ENCODE measurements around the gene PELI2. TPM values are rescaled to one million over a fixed set of nuclear protein-coding genes. Genes with fewer than 3 reads are reported as not detected.

The PELI2 gene
- polyA plus RNA-seq, 4 donors = 12.0 to 31.0 (median 29.3) TPM

DNA sequence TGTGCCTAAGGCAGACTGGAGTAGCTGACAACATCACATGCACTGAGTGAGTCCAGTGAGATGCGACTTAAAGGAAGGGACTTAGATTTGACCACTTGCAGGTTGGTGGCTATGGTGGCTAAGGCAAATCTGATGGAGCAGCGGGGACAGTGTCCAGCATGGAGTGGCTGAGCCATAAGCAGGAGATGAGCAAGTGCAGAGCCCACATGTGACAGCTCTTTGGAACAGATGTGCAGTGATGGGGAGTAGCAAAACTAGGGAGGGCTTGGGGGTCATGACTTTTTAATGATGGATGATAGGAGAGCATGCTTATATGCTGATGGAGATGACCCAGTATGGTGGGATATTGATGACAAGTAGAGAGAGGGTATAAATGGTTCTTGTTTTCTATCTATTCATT lies 80.2 kb downstream of the PELI2 start:
- no peak for DNase-seq (ENCODE audit: low read depth in 4 of 4, low spot score in 3 of 4)

DNA sequence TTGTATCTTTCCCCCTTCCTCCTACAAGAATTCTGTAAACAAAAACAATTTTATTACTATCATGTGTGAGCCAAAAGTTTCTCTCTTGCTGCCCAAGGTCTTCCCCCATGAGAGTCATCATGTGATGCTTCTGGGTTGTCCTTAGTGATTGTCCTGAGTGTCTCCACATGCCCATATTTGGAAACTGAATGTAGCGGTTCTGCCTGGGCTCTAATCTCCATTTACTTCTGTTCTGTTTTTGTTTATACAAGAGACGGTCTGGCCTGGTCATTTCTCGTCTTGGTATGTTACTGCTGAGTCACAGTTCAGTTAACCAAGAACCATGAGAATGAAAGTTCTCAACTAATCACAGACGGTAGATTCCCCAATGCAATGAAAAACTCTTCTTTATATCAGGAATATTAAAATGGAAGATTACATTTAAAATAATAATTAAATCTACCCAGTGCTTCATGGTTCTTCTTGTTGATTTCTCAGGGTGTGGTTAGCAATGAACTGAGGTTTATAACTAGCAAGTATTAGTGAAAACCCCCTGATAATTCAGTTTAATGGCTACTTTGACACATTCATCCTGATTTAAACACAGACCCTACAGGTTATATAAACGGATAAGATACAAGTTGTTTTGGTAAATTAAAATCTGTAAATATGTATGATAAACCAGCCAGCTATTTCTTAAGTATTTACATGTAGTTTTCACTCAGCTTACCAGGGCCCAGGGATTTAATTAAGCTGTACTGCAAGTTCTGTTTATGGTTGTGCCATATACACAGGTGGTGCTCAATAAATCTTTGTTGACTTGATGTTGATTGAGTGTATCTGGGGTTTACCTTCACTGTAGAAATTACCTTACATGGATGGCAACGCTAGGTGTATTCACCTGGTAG lies 81.1 kb downstream of the PELI2 start:
- no peak for DNase-seq (ENCODE audit: low read depth in 4 of 4, low spot score in 3 of 4)

DNA sequence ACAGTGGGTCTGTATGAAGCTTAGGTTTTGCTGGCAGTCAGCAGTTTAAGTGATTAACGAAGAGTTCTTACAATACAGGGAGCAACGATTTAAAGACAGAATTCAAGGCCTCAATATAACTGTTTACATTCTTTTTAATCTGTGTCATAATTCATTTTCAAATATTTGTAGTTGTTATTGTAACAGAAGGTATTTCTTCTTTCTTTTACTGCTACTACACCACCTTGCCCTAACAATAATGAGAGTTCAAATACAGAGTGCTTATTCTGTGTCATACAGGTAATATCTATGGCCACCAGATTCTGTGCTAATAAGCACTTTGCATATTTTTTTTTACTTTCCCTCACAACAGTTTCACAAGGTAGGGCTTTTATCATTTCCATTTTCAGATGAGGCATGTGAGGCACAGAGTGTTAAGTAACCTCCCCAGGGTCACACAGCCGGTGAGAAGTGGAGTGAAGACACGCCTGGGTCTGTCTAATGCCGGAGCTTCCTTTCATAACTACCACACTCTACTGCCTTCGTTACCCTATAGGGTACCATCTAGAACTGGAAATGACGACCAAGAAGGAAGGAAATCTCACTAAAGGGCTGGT lies 81.9 kb downstream of the PELI2 start:
- no peak for DNase-seq (ENCODE audit: low read depth in 4 of 4, low spot score in 3 of 4)

DNA sequence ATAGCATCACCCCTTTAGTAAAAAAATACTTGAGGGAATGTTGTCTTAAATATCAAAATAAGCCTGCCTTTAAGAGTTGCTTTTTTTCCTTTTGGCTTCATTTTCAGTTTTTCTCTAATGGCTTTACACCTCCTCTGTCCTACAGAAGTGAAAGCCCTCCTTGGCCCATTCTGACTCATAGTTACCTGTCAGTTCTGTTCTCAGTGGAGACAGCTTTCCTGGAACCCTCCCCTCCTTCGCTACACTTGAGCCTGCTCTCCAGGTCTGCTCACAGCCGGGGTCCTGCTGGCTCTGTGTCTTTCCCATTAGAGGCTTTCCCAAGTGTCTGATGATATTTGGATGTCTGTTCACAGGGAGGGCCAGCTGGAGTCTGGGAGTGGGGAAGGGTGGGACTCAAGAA lies 84.0 kb downstream of the PELI2 start:
- DNase-seq (ENCODE audit: low read depth in 4 of 4, low spot score in 3 of 4) = no peak

DNA sequence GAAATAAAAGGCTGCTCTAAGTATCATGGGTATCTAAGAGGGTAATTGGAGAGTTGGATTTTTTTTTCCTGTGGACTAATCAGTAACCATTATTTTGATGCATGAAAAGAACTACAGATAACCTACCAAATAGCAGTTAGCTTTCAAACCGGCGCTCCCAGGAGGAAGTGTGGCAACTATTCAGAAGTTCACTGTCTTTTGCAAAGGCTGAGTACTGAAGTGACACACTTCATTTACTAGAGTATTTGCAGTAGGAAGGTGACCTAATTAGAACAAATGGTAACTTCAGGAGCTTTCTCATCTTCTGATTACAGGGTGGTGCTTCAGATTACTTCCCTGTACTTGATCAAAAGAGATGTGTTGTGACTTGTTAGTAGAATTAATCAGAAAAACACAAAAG lies 87.7 kb downstream of the PELI2 start:
- DNase-seq (ENCODE audit: low read depth in 4 of 4, low spot score in 3 of 4) = no peak

DNA sequence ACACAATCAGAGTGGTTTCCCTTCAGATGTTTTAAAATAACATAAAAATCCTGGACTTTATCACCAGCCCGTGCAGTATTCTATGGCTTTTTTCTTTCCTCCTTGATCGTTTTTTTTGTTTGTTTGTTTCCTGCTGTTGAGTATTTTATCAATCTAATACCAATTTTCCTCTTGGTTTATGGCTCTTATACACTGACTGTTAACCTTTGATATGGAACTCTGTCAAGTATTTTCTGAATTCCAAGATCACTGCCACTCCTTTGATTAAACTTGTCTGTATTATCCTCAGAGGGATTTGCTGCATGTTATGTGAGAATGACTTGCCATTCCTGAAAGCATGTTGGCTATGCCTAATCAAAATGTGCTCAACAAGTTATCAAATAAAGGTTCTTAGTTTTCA lies 88.4 kb downstream of the PELI2 start:
- DNase-seq (ENCODE audit: low read depth in 4 of 4, low spot score in 3 of 4) = no peak

DNA sequence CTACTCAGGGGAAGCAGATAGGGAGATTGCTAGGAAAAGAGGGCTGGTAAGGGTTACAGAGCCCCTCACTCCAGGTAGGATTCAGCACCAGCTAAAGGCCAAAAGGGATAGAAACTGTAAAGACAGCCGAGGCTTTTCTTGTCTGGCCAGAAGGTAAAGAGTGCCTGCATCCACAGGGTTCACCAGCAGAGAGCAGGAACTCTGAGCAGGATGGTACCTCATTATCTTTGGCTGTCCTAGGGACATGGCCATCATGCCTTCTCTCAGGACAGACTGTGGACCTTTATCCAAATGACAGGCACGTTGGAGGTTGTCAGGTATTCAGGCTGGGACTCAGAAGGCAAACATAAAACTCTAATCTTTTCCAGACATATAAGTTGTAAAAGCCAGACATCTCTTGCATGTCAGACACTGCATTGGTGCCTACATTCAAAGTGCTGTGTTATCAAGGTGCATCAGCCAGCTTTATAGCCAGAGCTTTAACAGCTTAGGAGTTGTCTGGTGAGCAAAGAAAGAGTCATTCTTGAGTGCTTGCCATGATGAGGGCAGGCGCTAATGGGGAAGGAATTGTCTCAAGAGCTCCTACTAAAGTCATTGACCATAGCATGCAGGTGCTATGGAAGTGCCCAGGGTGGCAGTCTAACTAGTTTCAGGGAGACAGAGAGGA lies 89.5 kb downstream of the PELI2 start:
- no peak for DNase-seq (ENCODE audit: low read depth in 4 of 4, low spot score in 3 of 4)

DNA sequence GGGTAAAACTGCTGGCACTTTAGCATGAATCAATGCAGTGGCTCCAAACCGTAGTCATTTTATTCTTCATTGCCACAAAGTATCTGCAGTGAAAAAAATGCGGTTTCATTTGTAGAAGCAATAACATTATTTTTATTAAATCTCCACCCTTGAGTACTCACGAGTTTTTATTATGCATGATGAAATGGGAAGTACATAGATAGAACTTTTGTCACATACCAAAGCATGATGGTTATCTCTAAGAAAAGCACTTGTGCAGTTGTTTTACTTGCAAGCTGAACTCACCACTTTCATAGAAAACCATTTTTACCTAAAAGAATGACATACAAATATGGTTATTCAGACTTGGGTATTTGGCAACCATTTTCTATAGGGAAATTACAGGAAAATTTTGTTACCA lies 90.3 kb downstream of the PELI2 start:
- no peak for DNase-seq (ENCODE audit: low read depth in 4 of 4, low spot score in 3 of 4)

DNA sequence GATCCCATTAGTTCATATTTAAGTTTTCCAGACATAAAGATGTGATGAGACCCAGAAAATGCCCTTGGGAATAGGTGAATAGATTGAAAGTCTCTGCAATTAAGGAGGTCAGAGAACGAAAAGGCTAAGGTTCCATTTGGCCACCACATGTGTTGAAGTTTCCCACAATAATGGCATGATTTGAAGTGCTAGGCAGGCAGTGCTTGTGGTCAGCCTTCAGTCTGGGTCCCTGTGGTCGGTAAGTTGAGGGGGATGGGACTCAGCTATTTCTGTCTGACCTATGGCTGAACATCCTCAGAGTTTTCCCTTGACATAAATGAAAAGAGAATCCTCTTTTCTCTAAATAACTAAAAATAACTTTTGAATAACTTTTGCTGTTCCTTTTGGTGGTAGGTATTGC lies 92.4 kb downstream of the PELI2 start:
- DNase-seq (ENCODE audit: low read depth in 4 of 4, low spot score in 3 of 4) = no peak

DNA sequence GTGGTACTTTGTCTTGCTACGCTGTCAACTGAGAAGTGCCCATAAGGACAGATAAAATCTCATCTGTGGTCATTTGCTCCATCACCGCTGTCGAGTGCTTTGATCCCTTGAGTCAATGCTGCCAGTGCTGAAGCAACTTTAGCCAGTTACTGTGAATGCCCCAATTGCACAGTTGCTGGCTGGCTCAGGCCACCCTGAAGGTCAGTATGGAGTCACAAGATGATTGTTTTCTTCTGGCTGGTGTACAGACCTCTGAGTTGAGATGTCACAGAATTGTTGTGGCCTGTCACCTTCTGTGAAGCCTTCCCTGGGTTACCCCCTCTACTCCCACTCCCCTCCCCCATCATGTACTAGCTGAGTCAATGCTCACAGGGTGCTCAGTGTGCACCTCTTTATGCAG lies 92.9 kb downstream of the PELI2 start:
- DNase-seq (ENCODE audit: low read depth in 4 of 4, low spot score in 3 of 4) = no peak

DNA sequence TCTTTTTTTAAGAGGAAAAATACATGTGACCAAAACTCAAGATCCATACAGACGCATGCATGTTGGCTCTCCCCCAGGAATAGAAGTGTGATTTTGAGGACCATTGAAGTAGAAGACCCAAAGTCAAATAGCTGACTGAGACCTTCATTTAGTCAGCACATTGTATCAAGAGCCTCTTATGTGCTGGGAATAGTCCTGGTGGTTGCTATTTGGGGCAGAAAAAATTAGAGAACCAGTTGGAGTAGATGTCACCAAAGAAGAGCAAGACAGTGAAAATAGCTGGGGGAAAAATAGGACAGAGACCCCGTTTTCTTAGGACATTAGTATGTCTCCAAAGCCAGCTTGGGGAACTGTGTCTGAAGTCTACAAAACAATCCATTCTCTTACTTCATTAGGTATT lies 93.6 kb downstream of the PELI2 start:
- DNase-seq (ENCODE audit: low read depth in 4 of 4, low spot score in 3 of 4) = no peak

DNA sequence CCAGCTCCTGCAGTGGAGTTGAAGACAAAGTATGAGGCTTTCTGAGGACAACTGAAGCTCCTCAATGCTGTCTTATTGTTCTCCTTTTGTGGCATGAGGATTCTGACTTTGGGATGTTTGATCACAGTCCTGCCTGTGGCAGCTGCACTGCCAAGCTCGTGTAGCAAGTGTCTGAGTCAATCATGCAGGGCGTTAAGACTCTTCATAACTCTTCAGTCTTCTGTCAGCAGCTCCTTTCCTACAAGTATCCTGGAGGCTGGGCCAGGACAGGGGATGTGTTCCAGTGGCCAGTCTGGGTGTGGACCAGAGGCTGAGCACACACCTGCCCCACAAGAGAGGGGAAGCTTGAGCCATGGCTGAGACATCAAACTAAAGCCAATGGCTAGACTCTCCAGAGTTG lies 94.3 kb downstream of the PELI2 start:
- no peak for DNase-seq (ENCODE audit: low read depth in 4 of 4, low spot score in 3 of 4)

DNA sequence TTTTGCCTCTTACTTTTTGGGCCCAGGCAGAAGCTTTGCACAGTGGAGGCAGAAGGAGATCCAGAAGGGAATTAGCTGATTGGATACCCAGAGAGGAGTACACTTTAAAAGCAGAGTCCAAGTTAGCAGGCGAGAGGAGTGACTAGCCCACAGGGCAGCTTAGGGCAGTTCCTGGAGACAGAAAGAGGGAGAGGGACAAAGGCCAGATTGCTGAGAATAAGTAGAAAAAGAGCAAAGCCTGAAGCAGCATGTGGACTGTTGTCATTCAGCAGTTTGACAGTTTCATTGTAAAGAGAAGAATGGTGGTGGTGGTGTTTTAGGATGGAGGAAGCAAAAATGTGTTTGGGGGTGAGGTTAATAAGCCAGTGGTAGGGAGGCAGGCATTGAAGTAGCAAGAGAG lies 95.1 kb downstream of the PELI2 start:
- no peak for DNase-seq (ENCODE audit: low read depth in 4 of 4, low spot score in 3 of 4)

DNA sequence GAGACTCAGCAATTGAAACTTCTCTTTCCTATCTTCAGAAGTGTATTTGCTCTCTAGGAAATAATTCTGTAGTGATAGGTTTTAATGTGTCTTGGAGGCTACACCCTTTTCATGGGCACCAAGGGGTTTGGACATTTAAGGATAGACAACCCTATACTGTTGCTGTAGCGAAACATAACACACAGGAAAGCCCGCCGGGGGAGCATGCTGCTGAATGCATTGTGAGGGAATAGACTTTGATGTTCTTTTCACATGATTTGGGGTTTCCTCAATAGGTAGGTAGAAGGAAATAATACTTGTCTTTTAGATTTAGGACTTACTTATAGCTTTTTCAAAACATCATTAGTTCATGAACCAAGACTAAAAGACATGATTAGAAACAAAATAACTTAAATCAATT lies 97.0 kb downstream of the PELI2 start:
- no peak for DNase-seq (ENCODE audit: low read depth in 4 of 4, low spot score in 3 of 4)

DNA sequence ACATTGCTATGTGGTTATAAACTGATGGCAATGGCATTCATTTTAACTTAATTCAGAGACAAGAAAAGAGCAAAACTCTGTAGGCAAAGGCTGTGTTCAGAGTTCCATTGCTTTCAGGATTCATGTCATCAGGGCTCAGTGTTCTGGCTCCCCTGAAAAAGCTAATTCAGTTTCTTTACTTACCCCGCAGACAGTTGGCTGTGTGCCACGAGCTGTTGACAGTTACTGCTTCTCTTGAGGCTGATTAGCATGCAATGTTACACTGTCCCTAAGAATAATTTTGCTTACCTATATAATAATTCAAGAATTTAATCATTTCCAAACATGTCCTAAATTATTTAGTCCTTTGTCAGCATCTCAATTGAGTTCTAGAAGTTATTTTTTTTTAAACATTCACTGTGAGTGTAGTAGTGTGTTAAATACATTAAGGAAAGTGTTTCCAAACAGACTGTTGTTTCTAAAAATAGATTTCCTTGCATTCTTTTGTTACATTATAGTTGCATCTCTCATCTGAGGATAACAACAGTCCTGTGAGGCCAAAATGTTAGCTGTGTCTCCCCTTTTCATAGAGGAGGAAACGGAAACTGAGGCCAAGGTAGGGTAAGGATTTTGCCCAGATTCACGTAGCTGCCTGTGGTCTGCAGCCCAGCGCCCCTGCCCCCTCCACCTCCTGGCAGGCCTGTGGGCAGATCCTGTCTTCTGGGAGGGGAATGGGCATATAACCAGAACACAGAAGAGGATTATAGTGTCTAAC lies 98.6 kb downstream of the PELI2 start:
- DNase-seq (ENCODE audit: low read depth in 4 of 4, low spot score in 3 of 4) = no peak

DNA sequence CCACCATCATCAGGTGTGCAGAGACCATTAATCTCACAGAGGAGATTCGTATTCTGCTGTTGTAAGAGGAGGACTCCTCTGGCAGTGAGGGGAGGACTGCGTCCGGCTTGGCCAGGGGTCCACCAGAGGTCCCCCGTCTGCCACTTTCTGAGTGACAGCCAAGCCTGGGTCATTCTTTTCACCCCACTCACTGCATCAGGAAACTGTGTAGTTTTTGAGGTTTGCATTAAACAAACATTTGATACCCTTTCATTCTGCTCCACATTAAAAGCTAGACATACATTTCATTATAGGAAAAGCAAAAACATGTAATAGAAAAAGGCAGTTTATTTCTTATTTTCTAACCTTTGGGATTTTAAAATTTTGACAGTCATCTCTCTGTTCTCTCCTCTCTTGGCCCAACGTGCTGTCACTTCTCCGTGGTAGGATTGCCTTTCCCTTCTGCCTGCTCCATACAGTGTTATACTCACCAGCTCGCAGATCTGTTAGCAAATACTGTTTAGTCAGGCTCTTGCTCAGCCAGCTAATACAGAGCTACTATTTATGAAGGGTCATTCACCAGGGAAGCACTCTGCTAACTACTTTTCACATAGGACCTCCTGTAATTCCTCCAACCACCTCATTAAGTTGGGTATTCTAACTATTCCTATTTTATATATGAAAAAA lies 99.3 kb downstream of the PELI2 start:
- no peak for DNase-seq (ENCODE audit: low read depth in 4 of 4, low spot score in 3 of 4)

DNA sequence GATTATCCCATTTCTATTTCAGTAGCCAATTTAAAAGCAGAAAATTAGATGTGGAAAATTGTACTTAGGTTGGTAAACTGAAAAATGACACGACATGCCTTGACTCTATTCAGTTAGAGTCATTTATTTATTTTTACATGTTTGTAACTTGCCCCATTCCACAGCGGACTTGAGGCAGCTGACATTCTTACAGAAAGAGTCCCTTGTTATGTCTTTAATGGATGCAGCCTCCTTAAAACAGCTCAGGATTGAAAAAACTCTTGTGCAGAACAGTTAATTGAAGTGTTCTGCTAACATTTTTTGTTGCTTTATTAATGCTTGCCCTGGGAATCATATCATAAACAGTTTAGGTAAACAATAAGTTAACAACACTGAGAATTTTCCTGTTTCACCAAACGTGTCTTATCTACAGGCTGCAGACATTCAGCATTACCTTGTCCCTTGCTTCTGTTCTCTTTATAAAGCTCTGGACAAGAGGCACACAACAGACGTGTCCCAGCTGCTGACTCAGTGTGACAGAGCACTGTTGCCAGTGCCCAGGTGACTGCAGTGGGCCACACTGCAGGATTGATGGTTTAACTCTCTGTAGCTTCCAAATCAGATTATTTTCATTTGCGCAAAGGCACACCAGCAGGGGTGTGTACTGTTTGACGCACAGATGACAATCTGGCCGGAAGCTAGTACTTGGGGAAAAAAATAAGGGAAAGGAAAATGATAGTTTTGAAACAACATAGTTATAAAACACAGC lies 101.6 kb downstream of the PELI2 start:
- no peak for DNase-seq (ENCODE audit: low read depth in 4 of 4, low spot score in 3 of 4)

DNA sequence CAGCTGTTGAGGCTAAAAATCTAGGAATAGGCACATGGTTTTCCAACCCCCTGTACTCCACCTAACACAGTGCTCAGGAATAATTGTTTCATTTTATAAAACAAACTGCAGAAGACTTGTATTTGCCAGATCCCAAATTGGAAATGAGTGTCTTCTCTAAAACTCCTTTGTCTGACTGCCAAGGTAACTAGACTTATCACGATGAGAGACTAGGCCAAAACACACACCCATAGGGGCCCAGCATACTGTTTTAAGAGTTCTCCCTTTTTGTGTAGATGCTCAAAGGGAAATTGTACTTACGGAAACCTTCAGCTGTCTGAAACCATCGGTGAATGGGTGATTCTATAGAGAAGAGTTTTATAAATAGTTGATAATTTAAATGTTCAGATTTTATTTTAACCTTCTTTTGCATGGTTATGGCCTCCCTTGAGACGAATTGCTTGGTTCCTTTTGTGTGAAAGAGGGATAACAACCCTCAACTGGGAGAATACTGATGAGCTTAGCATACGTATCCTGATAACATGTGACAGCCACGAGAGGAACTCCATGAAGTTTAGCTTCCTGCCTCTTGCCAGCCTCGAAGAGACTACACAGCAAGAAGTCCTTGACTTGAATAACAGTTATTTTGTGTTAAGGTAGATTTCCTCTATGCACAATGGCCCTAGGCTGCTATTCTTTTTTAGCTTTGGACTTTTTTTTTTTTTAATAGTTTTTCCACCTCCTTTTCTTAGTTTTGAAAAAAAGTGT lies 103.3 kb downstream of the PELI2 start:
- no peak for DNase-seq (ENCODE audit: low read depth in 4 of 4, low spot score in 3 of 4)

DNA sequence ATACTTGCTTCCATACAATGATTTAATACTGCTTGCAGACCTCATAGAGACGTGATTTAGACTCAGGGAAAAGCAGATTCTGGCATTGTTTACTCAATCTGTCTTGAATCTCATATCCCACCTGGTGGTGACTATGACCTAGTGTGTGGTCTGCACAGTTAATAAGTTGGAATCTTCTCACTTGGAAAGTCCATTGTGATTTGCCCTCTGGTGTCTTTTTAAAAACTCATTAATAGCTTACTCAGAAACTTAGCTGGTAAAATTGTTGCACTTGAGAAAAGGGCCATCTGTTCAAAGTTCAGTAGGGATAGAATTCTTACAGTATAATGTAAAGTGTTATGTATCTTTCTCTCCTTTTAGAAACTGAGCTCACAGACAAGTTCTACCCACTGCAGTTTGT lies 106.0 kb downstream of the PELI2 start:
- DNase-seq (ENCODE audit: low read depth in 4 of 4, low spot score in 3 of 4) = no peak

All from left renal pelvis (tissue), 4 donors.